ENCODE data around the gene RND3.

Gene RND3

DNA sequence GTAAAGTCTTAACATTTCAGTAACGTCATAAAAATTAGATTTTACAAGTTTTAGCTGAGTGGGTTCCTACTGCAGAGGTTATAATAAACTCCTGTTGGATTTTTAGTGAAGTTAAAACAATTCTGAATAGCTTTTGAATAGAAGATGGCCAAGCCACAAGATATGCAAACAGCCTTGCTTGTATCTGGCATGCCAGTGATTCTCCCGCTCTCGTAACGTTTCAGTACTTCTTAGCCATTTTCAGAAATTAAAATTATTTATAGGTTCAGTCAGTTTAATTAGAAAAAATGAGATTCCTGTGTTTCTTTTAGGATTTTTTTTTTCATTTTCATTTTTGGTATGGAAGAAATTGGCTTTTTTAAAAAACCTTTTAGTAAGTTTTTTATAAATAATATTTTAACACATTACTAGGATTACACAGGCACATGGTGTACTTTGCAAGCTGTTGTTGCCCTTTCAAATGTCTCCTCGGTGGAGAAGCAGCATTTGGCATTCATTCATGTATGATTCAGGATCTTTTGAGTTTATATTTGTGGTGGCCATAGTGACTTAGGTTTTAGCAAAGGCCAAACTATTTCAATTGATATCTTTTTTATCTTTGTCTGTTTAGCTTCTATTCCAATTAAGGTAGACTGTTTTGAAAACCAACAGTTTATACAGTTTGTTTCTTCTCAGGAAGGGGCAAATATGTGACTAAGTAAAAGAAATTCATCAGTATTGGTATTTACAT lies 30.6 kb upstream of the RND3 start:
- TF ChIP-seq, protein P1, sequence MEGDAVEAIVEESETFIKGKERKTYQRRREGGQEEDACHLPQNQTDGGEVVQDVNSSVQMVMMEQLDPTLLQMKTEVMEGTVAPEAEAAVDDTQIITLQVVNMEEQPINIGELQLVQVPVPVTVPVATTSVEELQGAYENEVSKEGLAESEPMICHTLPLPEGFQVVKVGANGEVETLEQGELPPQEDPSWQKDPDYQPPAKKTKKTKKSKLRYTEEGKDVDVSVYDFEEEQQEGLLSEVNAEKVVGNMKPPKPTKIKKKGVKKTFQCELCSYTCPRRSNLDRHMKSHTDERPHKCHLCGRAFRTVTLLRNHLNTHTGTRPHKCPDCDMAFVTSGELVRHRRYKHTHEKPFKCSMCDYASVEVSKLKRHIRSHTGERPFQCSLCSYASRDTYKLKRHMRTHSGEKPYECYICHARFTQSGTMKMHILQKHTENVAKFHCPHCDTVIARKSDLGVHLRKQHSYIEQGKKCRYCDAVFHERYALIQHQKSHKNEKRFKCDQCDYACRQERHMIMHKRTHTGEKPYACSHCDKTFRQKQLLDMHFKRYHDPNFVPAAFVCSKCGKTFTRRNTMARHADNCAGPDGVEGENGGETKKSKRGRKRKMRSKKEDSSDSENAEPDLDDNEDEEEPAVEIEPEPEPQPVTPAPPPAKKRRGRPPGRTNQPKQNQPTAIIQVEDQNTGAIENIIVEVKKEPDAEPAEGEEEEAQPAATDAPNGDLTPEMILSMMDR (IDR thresholded peaks at IDR 0.05; ENCODE audit: low read depth, low read length): no peak
- no peak for DNase-seq (ENCODE audit: extremely low read depth, low read depth)

DNA sequence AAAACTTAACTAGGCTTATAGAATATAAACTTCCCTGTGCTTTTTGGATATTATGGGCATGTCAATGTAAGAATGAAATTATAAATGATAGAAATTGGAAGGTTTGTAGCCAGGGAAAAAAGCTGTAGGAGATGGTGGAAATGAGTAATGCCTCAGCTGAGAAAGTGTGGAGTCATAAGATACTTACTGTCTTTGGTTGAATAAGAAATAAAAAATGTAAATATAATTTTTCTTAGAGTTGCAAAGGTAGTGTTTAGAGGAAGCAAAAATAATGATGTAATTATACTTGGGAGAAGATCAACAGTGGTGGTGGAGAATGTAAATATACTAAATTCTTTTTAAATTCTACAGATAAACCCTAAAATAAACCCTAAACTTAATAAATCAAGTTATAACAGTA lies 26.2 kb upstream of the RND3 start:
- DNase-seq (ENCODE audit: extremely low read depth, low read depth): no peak
- TF ChIP-seq, protein P1 (IDR thresholded peaks at IDR 0.05; ENCODE audit: low read depth, low read length): no peak

DNA sequence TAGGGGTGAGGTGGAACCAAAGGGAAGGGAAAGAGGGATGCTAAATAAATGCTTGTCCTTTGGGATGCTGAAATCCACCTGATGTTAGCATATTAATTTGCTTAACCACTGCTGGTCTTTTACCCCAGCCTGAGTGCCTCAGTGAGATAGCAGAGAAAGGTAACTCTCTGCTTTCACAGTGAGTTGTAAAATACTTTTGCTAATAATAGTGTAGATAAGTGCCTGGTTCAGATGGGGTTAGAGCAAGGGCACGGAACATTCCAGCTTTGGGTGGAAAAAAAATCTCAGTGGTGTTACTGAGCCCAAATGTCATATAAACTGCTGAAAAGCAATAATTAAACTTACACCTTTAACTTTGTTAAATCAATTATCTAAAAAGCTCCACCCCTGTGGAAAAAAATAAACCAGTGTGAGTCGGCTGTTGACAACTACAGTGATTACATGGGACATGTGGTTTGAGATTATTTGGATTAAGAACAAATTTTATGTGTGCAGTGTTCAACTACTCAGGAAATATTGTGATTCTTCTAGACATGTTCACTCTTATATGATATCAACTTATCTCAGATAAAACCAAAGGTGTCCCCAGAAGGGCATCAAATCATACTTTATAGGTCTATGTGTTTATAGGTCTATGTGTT lies 21.1 kb upstream of the RND3 start:
- TF ChIP-seq, protein P1 (IDR thresholded peaks at IDR 0.05; ENCODE audit: low read depth, low read length): no peak
- no peak for DNase-seq (ENCODE audit: extremely low read depth, low read depth)

DNA sequence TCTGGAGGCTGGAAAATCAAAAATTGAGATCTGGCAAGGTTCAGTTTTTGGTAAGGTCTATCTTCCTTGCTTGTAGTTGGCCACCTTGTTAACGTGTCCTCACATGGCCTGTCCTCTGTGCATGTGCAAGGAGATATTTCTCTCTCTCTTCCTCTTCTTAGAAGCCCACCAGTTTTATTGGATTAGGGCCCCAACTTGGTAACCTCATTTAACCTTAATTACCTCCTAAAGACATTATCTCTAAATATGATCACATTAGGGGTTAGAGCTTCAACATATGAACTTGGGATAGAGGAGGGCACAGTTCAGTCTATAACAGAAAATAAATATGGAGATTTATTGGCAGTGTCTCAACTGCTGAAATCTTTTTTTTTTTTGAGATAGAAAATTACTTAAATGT lies 19.6 kb upstream of the RND3 start:
- TF ChIP-seq, protein P1 (IDR thresholded peaks at IDR 0.05; ENCODE audit: low read depth, low read length): no peak
- DNase-seq (ENCODE audit: extremely low read depth, low read depth): no peak

DNA sequence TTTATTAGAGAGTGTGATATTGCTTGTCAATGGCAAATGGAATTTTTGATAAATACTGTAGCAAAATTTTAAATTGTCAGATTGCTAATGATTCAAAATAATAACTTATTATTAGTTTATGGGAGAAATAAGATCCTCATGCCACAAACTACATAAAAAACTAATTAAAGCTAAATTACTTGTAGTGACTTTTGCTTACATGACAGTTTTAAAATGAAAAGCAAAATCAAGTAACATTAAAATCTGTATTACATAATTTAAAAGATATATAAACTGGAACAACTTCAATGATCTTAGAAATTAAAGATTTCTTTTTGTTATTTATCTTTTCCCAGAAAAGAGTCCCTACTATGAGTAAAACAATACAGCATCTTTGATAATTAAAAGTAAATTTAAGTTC lies 17.7 kb upstream of the RND3 start:
- no peak for DNase-seq (ENCODE audit: extremely low read depth, low read depth)
- TF ChIP-seq, protein P1 (IDR thresholded peaks at IDR 0.05; ENCODE audit: low read depth, low read length): no peak

DNA sequence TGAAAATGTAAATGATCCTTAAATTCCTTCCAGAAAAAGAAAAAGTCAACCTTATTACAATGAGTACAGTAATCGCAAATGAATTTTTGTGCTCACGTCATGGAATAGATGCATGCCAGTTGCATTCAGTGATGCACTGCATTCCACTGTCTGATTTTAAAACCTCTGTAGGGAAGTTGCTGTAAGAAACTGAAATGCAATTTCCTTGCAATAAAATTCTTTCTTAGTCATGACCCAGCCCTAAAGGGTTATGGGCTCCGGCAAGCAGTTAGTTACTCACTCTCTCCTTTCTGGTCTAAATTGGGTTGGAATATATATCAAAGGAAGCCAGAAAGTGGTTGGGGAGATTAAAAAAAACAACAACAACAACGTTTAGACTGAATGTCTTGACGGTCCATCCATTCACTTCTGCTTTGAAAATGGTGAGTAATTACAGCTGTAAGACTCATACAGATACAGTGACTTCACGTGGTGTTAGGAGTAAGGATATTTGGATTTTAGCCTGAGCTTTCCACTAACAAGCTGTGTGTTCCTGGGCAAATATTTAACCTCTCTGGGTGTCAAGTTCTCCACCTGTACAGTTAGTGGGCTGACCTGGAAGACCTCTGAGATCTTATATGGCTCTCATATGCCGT lies 8.6 kb upstream of the RND3 start:
- TF ChIP-seq, protein P1 (IDR thresholded peaks at IDR 0.05; ENCODE audit: low read depth, low read length): no peak
- DNase-seq (ENCODE audit: extremely low read depth, low read depth): peak; percentile 90

DNA sequence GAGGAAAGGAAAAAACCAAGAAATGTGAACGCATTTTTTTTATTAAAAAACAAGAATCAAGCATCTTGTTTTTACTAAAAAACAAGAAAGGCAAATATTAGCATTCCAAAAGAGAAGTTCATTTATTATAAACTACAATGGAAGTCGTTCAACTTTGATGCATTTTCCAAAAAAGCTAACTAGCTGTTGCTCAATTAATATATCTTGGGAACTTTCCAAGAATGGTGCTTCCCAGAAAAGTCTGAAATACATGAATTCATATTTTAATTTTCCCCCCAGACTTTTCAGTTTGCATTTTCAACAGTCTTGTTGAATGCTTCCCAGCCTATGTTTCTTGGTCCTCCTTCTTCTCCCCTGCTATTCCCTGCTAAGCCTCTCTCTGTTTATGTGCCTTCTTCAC lies 7.5 kb upstream of the RND3 start:
- TF ChIP-seq, protein P1 (IDR thresholded peaks at IDR 0.05; ENCODE audit: low read depth, low read length): no peak
- no peak for DNase-seq (ENCODE audit: extremely low read depth, low read depth)

Data from AG09319 (cell line).